Hindlimb muscle (tissue), 1 donor: ENCODE results near the gene CLIP2. TPM values are rescaled to one million over a fixed set of nuclear protein-coding genes. Genes with fewer than 3 reads are reported as not detected.

ENCODE experiments used
- DNase-seq: peaks from one replicate; pipeline ENCODE4 v3.0.0-alpha.2; 2013
- polyA plus RNA-seq: library from polyadenylated mRNA; unstranded; fragments of 120-200 nt; gene quantifications from one replicate; pipeline ENCODE4 v1.2.1, GENCODE V29; 2013; ENCODE audit not compliant: insufficient read length

Gene CLIP2
- polyA plus RNA-seq, 1 donor, result 22.3 TPM

GRCh38 chr7:74272305-74273038, 16.7 kb upstream of the CLIP2 start:
- peak; percentile 64 for DNase-seq

- DNase-seq, result no peak
These were observed 13.8 kb upstream of the CLIP2 start for GRCh38 chr7:74275401-74275881.

GRCh38 chr7:74277636-74278035, 11.6 kb upstream of the CLIP2 start:
- DNase-seq, result no peak

- no peak for DNase-seq
These were observed 8.2 kb upstream of the CLIP2 start for GRCh38 chr7:74280985-74281384.

- no peak for DNase-seq
These were observed 6.3 kb upstream of the CLIP2 start for GRCh38 chr7:74282748-74283459.

- DNase-seq, result no peak
These were observed 5.3 kb upstream of the CLIP2 start for GRCh38 chr7:74283858-74284447.

- no peak for DNase-seq
These were observed 4.4 kb upstream of the CLIP2 start for GRCh38 chr7:74284781-74285259.

GRCh38 chr7:74286131-74286530, 3.1 kb upstream of the CLIP2 start:
- DNase-seq, result no peak

GRCh38 chr7:74287303-74288033, 1.7 kb upstream of the CLIP2 start:
- no peak for DNase-seq

- DNase-seq, result no peak
These were observed 949 bp upstream of the CLIP2 start for GRCh38 chr7:74288034-74288881.

- peak; percentile 19 for DNase-seq
These were observed 699 bp downstream of the CLIP2 start for GRCh38 chr7:74289659-74290552.

GRCh38 chr7:74290553-74290950, 1.3 kb downstream of the CLIP2 start:
- DNase-seq, result no peak

- no peak for DNase-seq
These were observed 1.8 kb downstream of the CLIP2 start for GRCh38 chr7:74290981-74291441.

- no peak for DNase-seq
These were observed 2.3 kb downstream of the CLIP2 start for GRCh38 chr7:74291535-74291934.

GRCh38 chr7:74292757-74293576, 3.8 kb downstream of the CLIP2 start:
- no peak for DNase-seq

GRCh38 chr7:74293577-74293908, 4.3 kb downstream of the CLIP2 start:
- DNase-seq, result no peak

GRCh38 chr7:74294191-74294998, 5.2 kb downstream of the CLIP2 start:
- DNase-seq, result peak; percentile 36

GRCh38 chr7:74297516-74298233, 8.5 kb downstream of the CLIP2 start:
- no peak for DNase-seq
